HepG2 (cell line): Measurements from ENCODE around the gene NOL12. TPM values are rescaled to one million over a fixed set of nuclear protein-coding genes. Genes with fewer than 3 reads are reported as not detected.

Experiments
- ATAD3A ChIP-seq: sonication (generic); formaldehyde crosslinking; IDR thresholded peaks from 2 replicates; pipeline ENCODE4 v1.4.0; 2020; ENCODE audit warnings: missing genetic modification reagents
- CENPT ChIP-seq: sonication (generic); formaldehyde crosslinking; IDR thresholded peaks from 2 replicates; pipeline ENCODE4 v1.8.0; 2022; ENCODE audit warnings: low read depth, mild to moderate bottlenecking, moderate library complexity, missing genetic modification reagents
- DBP ChIP-seq: sonication (generic); formaldehyde crosslinking; IDR thresholded peaks from 2 replicates; pipeline ENCODE4 v1.4.0; 2020; ENCODE audit warnings: missing genetic modification reagents; ENCODE audit errors: not compliant biosample characterization
- DDIT3 ChIP-seq: sonication (generic); formaldehyde crosslinking; IDR thresholded peaks from 2 replicates; pipeline ENCODE4 v1.4.0; 2020; ENCODE audit warnings: mild to moderate bottlenecking, missing genetic modification reagents
- GPN1 ChIP-seq: sonication (generic); formaldehyde crosslinking; IDR thresholded peaks from 2 replicates; pipeline ENCODE4 v1.5.1; 2020; ENCODE audit warnings: missing genetic modification reagents, borderline replicate concordance
- HDAC1 ChIP-seq: sonication (generic); formaldehyde crosslinking; IDR thresholded peaks from 2 replicates; pipeline ENCODE4 v1.5.1; 2020; ENCODE audit warnings: mild to moderate bottlenecking, missing genetic modification reagents
- HIVEP1 ChIP-seq: sonication (generic); formaldehyde crosslinking; IDR thresholded peaks from 2 replicates; pipeline ENCODE4 v1.4.0; 2020; ENCODE audit warnings: mild to moderate bottlenecking, missing genetic modification reagents
- HOXA9 ChIP-seq: sonication (generic); formaldehyde crosslinking; IDR thresholded peaks from 2 replicates; pipeline ENCODE4 v1.8.1; 2022; ENCODE audit warnings: missing genetic modification reagents, mild to moderate bottlenecking, moderate library complexity, borderline replicate concordance
- MATR3 ChIP-seq: sonication (generic); formaldehyde crosslinking; IDR thresholded peaks from 2 replicates; pipeline ENCODE4 v1.4.0; 2020; ENCODE audit warnings: missing genetic modification reagents
- RFX3 ChIP-seq: IDR thresholded peaks from 2 replicates; pipeline ENCODE4 v1.6.1; 2016; ENCODE audit warnings: missing biosample characterization, missing genetic modification reagents
- RFXAP ChIP-seq: sonication (generic); formaldehyde crosslinking; IDR thresholded peaks from 2 replicates; pipeline ENCODE4 v1.4.0; 2020; ENCODE audit warnings: missing genetic modification reagents, borderline replicate concordance
- TEAD3 ChIP-seq: optimal IDR thresholded peaks from 2 replicates; pipeline ENCODE3; 2016; ENCODE audit warnings: borderline replicate concordance
- ZBTB4 ChIP-seq: sonication (generic); formaldehyde crosslinking; IDR thresholded peaks from 2 replicates; pipeline ENCODE4 v1.4.0; 2020; ENCODE audit warnings: missing genetic modification reagents, mild to moderate bottlenecking, borderline replicate concordance
- ZIK1 ChIP-seq: sonication (generic); formaldehyde crosslinking; IDR thresholded peaks from 2 replicates; pipeline ENCODE4 v1.5.0; 2020; ENCODE audit warnings: mild to moderate bottlenecking, low read depth, missing genetic modification reagents, borderline replicate concordance
- ZNF124 ChIP-seq: sonication (generic); formaldehyde crosslinking; IDR thresholded peaks from 2 replicates; pipeline ENCODE4 v1.4.0; 2020; ENCODE audit warnings: missing genetic modification reagents
- ZNF562 ChIP-seq: sonication (generic); formaldehyde crosslinking; IDR thresholded peaks from 2 replicates; pipeline ENCODE4 v1.8.0; 2022; ENCODE audit warnings: missing genetic modification reagents, borderline replicate concordance
- ZNF704 ChIP-seq: sonication (generic); formaldehyde crosslinking; IDR thresholded peaks from 2 replicates; pipeline ENCODE4 v1.8.1; 2023; ENCODE audit warnings: mild to moderate bottlenecking, inconsistent platforms, moderate library complexity, missing genetic modification reagents, borderline replicate concordance
- ZNF75D ChIP-seq: sonication (generic); formaldehyde crosslinking; IDR thresholded peaks from 2 replicates; pipeline ENCODE4 v1.8.1; 2023; ENCODE audit warnings: missing genetic modification reagents, mild to moderate bottlenecking, borderline replicate concordance
- polyA plus RNA-seq, 8 experiments: library from polyadenylated mRNA; depleted of rRNA in 3 of 8; stranded (reverse) in 7 of 8; unstranded in 1 of 8; fragments of >200 nt; fragmentation: Illumina TruSeq in 4 of 8; extraction: Trizol in 4 of 8; gene quantifications; 2 replicates each; pipeline versions ENCODE4 v1.2.1 to v1.2.3, GENCODE V29; 2011 to 2016; ENCODE audit warnings: low read depth in 4 of 8, missing spikeins in 1 of 8, mixed read lengths in 1 of 8; ENCODE audit not compliant: insufficient read depth in 1 of 8
- total RNA-seq, 5 experiments: library from RNA; depleted of rRNA; stranded (reverse); fragments of >200 nt; fragmentation: Illumina TruSeq; extraction: Trizol; gene quantifications; 2 replicates each; pipeline ENCODE4 v1.2.3, GENCODE V29; 2016; ENCODE audit warnings: low read depth in 1 of 5
- TF ChIP-seq, protein P1 (sequence below): sonication (generic); formaldehyde crosslinking; IDR thresholded peaks from 2 replicates; pipeline ENCODE4 v1.5.0; 2020; ENCODE audit warnings: mild to moderate bottlenecking, missing genetic modification reagents

NOL12 gene
- total and polyA plus RNA-seq, 2 of the 13 experiments (the other 11 are each of a cell fraction or from before 2014, with no cell fraction given) = 14.3 to 31.4 TPM

- TF ChIP-seq ZBTB4 (CRISPR knock-in tag) (no peak), HIVEP1 (CRISPR knock-in tag) (peak; percentile 68; the same call in 1 of the 2 replicates), GPN1 (CRISPR knock-in tag) (no peak), ZIK1 (no peak), ATAD3A (CRISPR knock-in tag) (no peak), RFXAP (CRISPR knock-in tag) (no peak), ZNF562 (no peak), DBP (no peak), RFX3 (no peak), HDAC1 (CRISPR knock-in tag) (peak; percentile 91), MATR3 (CRISPR knock-in tag) (no peak), TEAD3 (peak; percentile 13), DDIT3 (CRISPR knock-in tag) (no peak), ZNF124 (no peak), HOXA9 (CRISPR knock-in tag) (no peak), ZNF704 (CRISPR knock-in tag) (no peak), CENPT (CRISPR knock-in tag) (no peak), ZNF75D (CRISPR knock-in tag) (no peak)
- TF ChIP-seq, protein P1, sequence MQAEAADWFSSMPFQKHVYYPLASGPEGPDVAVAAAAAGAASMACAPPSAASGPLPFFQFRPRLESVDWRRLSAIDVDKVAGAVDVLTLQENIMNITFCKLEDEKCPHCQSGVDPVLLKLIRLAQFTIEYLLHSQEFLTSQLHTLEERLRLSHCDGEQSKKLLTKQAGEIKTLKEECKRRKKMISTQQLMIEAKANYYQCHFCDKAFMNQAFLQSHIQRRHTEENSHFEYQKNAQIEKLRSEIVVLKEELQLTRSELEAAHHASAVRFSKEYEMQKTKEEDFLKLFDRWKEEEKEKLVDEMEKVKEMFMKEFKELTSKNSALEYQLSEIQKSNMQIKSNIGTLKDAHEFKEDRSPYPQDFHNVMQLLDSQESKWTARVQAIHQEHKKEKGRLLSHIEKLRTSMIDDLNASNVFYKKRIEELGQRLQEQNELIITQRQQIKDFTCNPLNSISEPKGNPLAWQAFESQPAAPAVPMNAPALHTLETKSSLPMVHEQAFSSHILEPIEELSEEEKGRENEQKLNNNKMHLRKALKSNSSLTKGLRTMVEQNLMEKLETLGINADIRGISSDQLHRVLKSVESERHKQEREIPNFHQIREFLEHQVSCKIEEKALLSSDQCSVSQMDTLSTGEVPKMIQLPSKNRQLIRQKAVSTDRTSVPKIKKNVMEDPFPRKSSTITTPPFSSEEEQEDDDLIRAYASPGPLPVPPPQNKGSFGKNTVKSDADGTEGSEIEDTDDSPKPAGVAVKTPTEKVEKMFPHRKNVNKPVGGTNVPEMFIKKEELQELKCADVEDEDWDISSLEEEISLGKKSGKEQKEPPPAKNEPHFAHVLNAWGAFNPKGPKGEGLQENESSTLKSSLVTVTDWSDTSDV = no peak; the same call in 1 of the 2 replicates
Observed at GRCh38 chr22:37659066-37659896, 26.9 kb upstream of the NOL12 start (continued).
